Breast epithelium (tissue), 4 donors: ENCODE data around the gene PRSS12. TPM values are rescaled to one million over a fixed set of nuclear protein-coding genes. Genes with fewer than 3 reads are reported as not detected.

Experiments used
- DNase-seq, 2 donors: peaks; one replicate each; pipeline ENCODE4 v3.0.0-alpha.2; 2019; ENCODE audit warnings: low spot score in 2 of 2
- H3K27ac ChIP-seq, 2 donors: fragments of 200-600 bp; sonication (generic) in 1 of 2; one replicate each; pipeline ENCODE4 v1.5.1; 2016 to 2019; ENCODE audit warnings: mild to moderate bottlenecking in 1 of 2
- H3K27me3 ChIP-seq, 2 donors: fragments of 200-600 bp; sonication (generic) in 1 of 2; one replicate each; pipeline versions ENCODE4 v1.5.1 to v1.6.0; 2017 to 2019; ENCODE audit warnings: control low read depth in 1 of 2, mild to moderate bottlenecking in 1 of 2
- H3K36me3 ChIP-seq: fragments of 200-600 bp; one replicate; pipeline ENCODE4 v1.5.1; 2019
- H3K4me1 ChIP-seq, 2 donors: fragments of 200-600 bp; sonication (generic); one replicate each; pipeline ENCODE4 v1.5.1; 2016 to 2019; ENCODE audit warnings: control low read depth in 1 of 2
- H3K4me3 ChIP-seq, 3 donors: fragments of 200-600 bp; sonication (generic); 1 replicate in 2 of 3; 2 replicates in 1 of 3; pipeline ENCODE4 v1.5.1; 2016 to 2019; ENCODE audit warnings: mild to moderate bottlenecking in 3 of 3, moderate library complexity in 2 of 3
- H3K9me3 ChIP-seq, 2 donors: fragments of 200-600 bp; sonication (generic) in 1 of 2; one replicate each; pipeline ENCODE4 v1.5.1; 2016 to 2019; ENCODE audit warnings: control low read depth in 1 of 2
- POLR2A ChIP-seq: fragments of 450-650 bp; IDR thresholded peaks from one replicate; pipeline ENCODE4 v1.6.1; 2016; ENCODE audit warnings: antibody characterized with exemption, mild to moderate bottlenecking, moderate library complexity
- POLR2AphosphoS5 ChIP-seq, 3 donors: sonication (generic); formaldehyde crosslinking; IDR thresholded peaks; one replicate each; pipeline ENCODE4 v1.6.1; 2017; ENCODE audit warnings: antibody characterized with exemption in 3 of 3
- intact Hi-C: fragments of 100-400 bp; cut with DNase I; formaldehyde crosslinking; loops from one replicate; pipeline ENCODE4 v1.15.1; 2023; ENCODE audit warnings: low total_unique reads
- total RNA-seq, 3 donors: library from RNA; depleted of rRNA; stranded (reverse); fragments of >200 nt; gene quantifications; one replicate each; pipeline ENCODE4 v1.1.0, GENCODE V29; 2016
- TF ChIP-seq, protein P1 (sequence below), 3 donors: fragments of 450-650 bp; IDR thresholded peaks; one replicate each; pipeline ENCODE4 v1.5.1; 2016 to 2017; ENCODE audit warnings: antibody characterized with exemption in 3 of 3, mild to moderate bottlenecking in 3 of 3, moderate library complexity in 3 of 3

The PRSS12 gene
- total RNA-seq, 3 donors from 2014 or later: 0.64 to 3.6 (median 2.2) TPM

- intact Hi-C loops: no loop called here
- Histone ChIP-seq H3K27ac (no peak overlapping the region), H3K4me3 (no peak overlapping the region), H3K27me3 (no peaks in the 10 kb centered on the region), H3K9me3 (no peaks in the 10 kb centered on the region), H3K4me1 (no peaks in the 10 kb centered on the region), H3K36me3 (no peaks in the 10 kb centered on the region)
- TF ChIP-seq POLR2A (no peak), POLR2AphosphoS5 (IDR thresholded peaks at IDR 0.05) (no peak)
- TF ChIP-seq, protein P1, sequence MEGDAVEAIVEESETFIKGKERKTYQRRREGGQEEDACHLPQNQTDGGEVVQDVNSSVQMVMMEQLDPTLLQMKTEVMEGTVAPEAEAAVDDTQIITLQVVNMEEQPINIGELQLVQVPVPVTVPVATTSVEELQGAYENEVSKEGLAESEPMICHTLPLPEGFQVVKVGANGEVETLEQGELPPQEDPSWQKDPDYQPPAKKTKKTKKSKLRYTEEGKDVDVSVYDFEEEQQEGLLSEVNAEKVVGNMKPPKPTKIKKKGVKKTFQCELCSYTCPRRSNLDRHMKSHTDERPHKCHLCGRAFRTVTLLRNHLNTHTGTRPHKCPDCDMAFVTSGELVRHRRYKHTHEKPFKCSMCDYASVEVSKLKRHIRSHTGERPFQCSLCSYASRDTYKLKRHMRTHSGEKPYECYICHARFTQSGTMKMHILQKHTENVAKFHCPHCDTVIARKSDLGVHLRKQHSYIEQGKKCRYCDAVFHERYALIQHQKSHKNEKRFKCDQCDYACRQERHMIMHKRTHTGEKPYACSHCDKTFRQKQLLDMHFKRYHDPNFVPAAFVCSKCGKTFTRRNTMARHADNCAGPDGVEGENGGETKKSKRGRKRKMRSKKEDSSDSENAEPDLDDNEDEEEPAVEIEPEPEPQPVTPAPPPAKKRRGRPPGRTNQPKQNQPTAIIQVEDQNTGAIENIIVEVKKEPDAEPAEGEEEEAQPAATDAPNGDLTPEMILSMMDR (IDR thresholded peaks at IDR 0.05): no peak
- no peak for DNase-seq
These were observed 9.3 kb downstream of the PRSS12 start for GRCh38 chr4:118343501-118343900.

GRCh38 chr4:118340109-118340508 is 12.7 kb downstream of the PRSS12 start:
- no peaks in the 10 kb centered on the region for H3K9me3 ChIP-seq
- H3K4me1 ChIP-seq: no peaks in the 10 kb centered on the region
- TF ChIP-seq POLR2A: no peak
- H3K27ac ChIP-seq: no peak overlapping the region
- no peak for DNase-seq
- H3K4me3 ChIP-seq: no peak overlapping the region
- no peaks in the 10 kb centered on the region for H3K27me3 ChIP-seq
- H3K36me3 ChIP-seq: no peaks in the 10 kb centered on the region
- intact Hi-C loops: no loop called here

- intact Hi-C loops: no loop called here
These were observed 13.6 kb downstream of the PRSS12 start for GRCh38 chr4:118338981-118339765.

DNA sequence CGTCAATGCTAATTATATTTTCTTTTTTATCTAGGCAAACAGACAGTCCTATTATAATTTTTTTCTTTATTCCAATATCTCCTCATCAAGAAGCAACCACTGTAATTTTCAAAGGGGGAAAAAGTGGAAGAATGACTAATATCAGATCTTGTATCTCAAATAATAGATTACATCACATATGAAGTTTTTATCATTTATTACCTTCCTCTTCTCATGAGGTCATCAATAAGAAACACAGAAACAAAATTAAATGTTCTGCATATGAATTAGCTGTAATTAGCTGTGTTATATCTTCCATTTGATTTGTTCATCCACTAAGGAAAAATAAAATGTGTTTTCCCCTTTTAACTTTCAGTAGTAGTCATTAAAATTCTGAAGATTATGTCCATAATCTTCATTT is 14.3 kb downstream of the PRSS12 start:
- no peaks in the 10 kb centered on the region for H3K27me3 ChIP-seq
- H3K4me1 ChIP-seq: no peaks in the 10 kb centered on the region
- no peak overlapping the region for H3K27ac ChIP-seq
- H3K36me3 ChIP-seq: no peaks in the 10 kb centered on the region
- intact Hi-C loops: no loop called here
- no peaks in the 10 kb centered on the region for H3K9me3 ChIP-seq
- TF ChIP-seq POLR2AphosphoS5 (IDR thresholded peaks at IDR 0.05) (no peak), POLR2A (no peak)
- TF ChIP-seq, protein P1 (IDR thresholded peaks at IDR 0.05): no peak
- DNase-seq: no peak
- H3K4me3 ChIP-seq: no peak overlapping the region

More at GRCh38 chr4:118338981-118339765, 13.6 kb downstream of the PRSS12 start:
- no peak overlapping the region for H3K27ac ChIP-seq
- H3K27me3 ChIP-seq: no peaks in the 10 kb centered on the region
- no peaks in the 10 kb centered on the region for H3K4me1 ChIP-seq
- no peak for DNase-seq
- no peaks in the 10 kb centered on the region for H3K36me3 ChIP-seq
- H3K4me3 ChIP-seq: no peak overlapping the region
- TF ChIP-seq POLR2A (no peak), POLR2AphosphoS5 (IDR thresholded peaks at IDR 0.05) (no peak)
- TF ChIP-seq, protein P1 (IDR thresholded peaks at IDR 0.05): no peak
- H3K9me3 ChIP-seq: no peaks in the 10 kb centered on the region

- no peaks in the 10 kb centered on the region for H3K4me1 ChIP-seq
- TF ChIP-seq, protein P1 (IDR thresholded peaks at IDR 0.05): no peak
- TF ChIP-seq POLR2AphosphoS5 (IDR thresholded peaks at IDR 0.05) (no peak), POLR2A (no peak)
- H3K9me3 ChIP-seq: no peaks in the 10 kb centered on the region
- H3K36me3 ChIP-seq: no peaks in the 10 kb centered on the region
- no peak overlapping the region for H3K27ac ChIP-seq
- DNase-seq: no peak
- no peak overlapping the region for H3K4me3 ChIP-seq
- intact Hi-C loops: no loop called here
- no peaks in the 10 kb centered on the region for H3K27me3 ChIP-seq
These were observed 14.8 kb downstream of the PRSS12 start for GRCh38 chr4:118337954-118338353.
